ENCODE results near the gene RABGAP1L.
"Not testable (repeated sequence)": the region's sequence is repeated elsewhere in the genome, so short reads cannot be mapped to it uniquely, and the experiment has no call there.

The RABGAP1L gene

DNA sequence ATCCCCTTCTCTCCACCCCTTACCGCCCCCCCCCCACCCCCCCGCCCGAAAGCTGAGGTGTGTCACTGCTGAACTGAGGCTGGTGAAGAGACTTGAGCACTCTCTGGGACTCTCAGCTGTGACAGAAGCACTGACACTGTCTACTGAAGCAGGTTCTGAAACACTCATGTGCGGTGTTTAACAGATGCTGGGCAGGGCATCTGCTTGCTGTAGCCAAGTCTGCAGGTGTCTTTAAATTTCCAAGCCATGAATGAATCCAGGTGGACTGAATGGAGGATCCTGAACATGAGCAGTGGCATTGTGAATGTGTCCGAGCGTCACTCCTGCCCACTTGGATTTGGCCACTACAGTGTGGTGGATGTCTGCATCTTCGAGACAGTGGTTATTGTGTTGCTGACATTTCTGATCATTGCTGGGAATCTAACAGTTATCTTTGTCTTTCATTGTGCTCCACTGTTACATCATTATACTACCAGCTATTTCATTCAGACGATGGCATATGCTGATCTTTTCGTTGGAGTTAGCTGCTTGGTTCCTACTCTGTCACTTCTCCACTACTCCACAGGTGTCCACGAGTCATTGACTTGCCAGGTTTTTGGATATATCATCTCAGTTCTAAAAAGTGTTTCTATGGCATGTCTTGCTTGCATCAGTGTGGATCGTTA lies 288.7 kb downstream of the RABGAP1L start, which contains the start of gene GPR52:
Gene GPR52, plus strand, starts transcription at position 99 of the 665 bp plus-strand sequence. Its CDS starts 148 bp downstream, at position 247.
- no peak for DNase-seq (ENCODE audit: low read depth)

DNA sequence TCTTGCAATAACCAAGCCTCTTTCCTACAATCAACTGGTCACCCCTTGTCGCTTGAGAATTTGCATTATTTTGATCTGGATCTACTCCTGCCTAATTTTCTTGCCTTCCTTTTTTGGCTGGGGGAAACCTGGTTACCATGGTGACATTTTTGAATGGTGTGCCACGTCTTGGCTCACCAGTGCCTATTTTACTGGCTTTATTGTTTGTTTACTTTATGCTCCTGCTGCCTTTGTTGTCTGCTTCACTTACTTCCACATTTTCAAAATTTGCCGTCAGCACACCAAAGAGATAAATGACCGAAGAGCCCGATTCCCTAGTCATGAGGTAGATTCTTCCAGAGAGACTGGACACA lies 289.2 kb downstream of the RABGAP1L start:
- DNase-seq (ENCODE audit: low read depth), result no peak

DNA sequence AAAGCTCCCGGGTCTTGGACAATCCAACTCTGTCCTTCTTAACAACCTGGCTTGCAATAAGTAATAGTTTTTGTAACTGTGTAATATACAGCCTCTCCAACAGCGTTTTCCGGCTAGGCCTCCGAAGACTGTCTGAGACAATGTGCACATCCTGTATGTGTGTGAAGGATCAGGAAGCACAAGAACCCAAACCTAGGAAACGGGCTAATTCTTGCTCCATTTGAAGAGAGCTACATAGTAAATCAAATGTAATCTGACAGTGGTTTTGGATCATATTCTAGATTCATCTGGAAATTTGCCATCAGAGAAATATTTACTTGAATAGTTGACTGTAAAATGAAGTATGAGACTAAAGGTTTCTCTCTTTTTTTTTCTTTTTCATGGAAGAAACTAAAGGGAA lies 289.7 kb downstream of the RABGAP1L start:
- no peak for DNase-seq (ENCODE audit: low read depth)

DNA sequence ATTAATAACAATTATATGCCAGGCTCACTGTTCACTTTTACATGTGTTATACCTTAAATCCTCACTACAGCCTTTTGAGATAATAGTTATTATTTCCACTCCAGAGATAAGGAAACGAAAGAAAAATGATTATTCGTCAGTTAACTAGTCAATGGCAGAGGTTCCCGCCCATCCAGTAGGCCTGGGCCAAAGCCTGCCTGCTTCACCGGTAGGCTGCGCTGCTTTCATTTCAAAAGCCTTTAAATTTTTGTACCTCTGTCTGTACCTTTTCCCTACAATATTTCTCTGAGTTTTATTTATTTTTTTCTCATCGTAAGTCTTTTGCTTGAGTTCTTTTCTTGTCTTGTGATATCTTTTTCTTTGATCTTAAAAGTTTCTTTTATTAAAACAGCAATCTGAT lies 292.1 kb downstream of the RABGAP1L start:
- no peak for DNase-seq (ENCODE audit: low read depth)

DNA sequence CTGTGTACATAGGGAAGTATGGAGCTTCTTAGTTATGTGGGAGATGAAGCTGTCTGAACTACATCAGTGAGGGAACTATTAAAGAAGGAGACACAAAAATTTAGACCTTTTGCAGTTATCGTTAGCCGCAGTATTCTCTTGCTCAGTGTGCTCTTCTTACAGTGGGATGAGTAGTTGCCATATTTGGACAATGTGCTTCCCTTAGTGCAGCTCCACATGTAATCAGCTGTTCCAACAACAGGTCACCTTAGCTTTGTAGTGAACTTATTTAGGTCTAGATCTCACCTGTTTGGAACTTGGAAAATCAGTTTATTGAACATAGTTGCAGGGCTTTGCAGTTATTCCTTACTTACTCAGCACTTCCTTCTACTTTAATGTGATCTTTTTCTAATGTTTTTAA lies 306.5 kb downstream of the RABGAP1L start:
- no peak for DNase-seq (ENCODE audit: low read depth)

DNA sequence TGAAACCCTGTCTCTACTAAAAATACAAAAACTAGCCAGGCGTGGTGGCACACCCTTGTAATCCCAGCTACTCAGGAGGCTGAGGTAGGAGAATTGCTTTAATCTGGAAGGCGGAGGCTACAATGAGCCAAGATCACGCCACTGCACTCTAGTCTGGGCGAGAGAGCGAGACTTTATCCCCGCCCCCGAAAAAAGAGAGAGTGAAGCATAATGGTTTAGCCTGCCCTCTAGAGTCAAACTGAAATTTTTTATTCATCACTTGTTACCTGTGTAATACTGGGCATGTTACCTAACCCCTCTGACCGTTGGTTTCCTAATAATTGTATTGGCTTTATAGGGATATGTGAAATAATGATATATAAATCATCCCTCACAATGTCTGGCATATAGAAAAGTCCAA lies 307.3 kb downstream of the RABGAP1L start:
- DNase-seq (ENCODE audit: low read depth), result no peak

DNA sequence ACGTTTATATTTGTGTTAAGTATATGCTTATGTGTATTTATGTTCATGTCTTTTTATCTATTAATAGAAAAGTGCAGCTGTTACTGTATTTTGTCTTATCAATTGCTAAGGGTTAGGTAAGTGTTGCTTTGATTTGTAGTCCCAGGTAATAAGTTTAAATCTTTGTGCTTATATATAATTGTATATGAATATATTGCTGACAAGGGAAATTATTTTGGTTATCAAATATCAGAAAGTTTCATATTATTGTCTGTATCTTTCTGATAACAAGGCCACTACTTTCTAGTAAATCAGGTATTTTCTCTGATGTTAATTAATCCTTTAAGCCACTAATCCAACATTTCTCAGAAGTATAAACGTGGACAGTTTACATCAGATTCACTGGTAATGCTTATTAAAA lies 309.7 kb downstream of the RABGAP1L start:
- DNase-seq (ENCODE audit: low read depth), result no peak

DNA sequence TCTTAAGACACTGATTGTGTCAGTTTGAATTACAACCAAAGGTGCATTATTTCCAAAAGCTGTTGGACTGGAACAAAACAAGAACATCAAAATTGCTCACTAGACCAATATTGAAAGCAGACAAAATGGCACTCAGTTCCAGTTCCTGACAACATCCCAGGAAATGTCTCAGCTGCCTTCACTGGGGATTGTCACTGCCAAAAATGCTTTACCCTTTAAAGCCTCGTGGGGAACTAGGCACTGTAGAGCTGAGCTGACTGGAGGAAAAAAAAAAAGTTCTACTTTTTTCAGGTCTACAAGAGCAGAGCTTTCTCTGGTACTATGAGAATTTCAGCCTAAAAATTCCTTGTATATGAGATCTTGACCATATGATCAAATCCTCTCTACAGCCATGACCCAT lies 310.4 kb downstream of the RABGAP1L start:
- no peak for DNase-seq (ENCODE audit: low read depth)

DNA sequence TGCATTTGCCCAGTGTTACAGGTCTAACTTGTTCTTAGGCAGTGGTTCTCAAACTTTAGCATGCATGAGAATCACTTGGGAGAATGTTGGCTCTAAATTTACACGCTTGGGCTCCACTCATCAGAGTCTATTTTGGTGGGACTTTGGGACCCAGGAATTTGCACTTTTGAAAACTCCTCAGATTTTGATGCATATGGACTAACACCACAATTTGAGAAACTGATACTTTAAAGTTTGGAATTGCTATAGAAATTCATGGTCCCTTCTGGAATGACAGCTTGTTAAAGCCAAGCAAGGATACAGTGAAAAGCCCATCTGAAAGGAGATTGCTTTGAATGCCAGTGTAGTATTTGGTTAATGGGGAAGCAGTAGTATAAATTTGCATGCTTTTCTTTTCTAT lies 320.0 kb downstream of the RABGAP1L start:
- no peak for DNase-seq (ENCODE audit: low read depth)

DNA sequence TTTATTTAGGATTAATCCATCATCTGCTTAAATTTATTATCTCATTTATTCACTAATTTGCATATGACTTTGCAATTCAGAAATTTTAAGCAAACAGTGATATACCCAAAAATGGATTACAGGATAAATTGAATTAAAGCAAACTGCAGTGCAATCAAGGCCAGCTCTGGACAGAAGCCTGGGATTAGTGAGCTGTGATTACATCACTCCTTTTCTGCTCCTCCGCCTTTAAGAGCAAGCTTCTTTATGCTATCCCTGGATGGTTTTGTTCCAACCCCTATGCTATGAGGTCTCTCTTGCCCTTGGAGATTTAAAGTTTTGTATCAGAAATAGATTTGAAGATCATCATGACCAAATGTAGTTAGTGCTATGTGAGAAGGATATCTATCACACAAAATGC lies 321.0 kb downstream of the RABGAP1L start:
- DNase-seq (ENCODE audit: low read depth), result no peak

DNA sequence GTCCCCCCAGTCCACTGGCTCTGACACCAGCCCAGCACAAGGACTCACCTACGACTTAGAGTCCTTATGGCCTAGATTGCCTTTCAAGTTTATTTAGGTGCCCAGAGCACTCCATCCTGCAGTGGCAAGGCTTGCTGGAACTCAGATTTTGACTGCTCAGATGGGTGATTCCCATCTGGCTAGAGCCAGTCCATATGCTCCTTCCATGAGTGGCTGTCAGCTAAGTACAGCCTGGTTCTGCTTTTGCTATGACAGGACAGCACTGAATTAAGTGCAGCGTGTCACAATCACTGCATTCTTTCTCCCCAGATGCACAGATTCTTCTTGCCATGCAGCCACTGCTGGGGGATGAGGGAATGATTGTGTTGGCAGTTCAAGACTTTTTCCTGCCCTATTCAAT lies 332.3 kb downstream of the RABGAP1L start:
- no peak for DNase-seq (ENCODE audit: low read depth)

DNA sequence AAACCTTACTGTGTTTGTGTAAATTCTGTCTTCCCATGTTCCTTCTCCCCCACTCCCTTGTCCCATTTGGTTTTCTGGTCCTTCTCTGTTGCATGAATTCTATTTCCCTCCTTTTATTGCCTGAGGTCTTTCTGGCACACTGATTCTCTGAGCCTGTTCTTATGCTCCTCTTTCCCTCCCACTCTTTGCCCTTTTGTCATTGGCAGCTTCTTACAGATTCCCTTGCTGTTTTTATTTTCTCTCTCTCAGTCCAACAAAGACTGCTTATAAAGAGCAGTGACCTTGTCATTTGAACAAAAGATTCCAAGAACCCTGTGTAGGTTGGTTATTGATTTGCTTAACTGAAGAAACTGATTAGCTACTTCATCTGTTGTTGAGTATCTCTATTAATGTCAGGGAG lies 338.2 kb downstream of the RABGAP1L start:
- no peak for DNase-seq (ENCODE audit: low read depth)

DNA sequence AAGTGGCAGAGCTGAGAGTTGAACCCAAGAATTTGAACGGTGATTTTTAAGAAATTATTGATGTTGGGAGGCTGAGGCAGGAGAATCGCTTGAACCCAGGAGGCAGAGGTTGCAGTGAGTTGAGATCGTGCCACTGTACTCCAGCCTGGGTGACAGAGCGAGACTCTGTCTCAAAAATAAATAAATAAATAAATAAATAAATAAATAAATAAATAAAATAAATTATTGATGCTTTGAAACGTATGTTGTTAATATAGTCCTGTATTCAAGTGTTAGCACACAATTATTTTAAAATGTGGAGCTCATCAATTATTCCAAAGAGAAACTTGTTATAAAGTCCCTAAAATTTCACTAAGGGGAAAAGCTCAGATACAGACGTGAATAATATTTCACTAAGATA lies 357.4 kb downstream of the RABGAP1L start:
- DNase-seq (ENCODE audit: low read depth), result not testable (repeated sequence)

DNA sequence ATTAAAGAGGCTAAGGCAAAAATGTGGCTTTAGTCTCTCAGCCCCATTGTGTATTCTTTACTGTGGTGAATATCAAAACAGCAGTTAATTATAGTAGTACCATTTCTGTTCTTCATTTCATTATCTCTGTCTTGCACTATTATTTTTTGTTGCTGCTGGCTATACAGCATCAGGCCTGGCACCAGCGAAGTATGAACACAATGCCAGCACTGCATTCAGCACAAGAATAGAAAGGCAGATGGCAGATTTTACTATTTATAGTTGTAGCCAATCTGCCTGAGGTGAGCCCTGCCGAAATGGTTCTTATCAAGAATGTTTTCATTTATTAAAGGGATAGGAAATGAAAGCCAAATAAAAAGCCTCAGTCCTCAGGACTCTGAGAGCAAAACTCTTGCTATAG lies 360.5 kb downstream of the RABGAP1L start:
- DNase-seq (ENCODE audit: low read depth), result no peak

DNA sequence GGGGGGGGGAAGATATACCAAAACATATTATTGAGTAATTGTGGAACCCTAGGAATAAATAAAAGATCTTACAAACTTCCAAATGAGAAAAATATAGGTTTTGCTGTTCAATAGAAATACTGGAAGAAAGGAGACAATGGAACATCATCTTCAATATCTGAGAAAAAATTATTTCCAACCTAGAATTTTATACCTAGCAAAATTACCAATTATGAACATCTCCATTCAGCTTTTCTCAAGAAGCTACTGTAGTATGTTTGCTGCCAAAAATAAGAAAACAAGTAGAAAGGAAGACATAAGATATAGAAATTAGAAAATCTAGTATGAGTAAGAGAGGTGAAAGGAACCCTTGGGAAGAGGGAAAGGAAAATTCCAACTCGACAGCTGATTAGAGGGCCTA lies 372.4 kb downstream of the RABGAP1L start:
- no peak for DNase-seq (ENCODE audit: low read depth)

DNA sequence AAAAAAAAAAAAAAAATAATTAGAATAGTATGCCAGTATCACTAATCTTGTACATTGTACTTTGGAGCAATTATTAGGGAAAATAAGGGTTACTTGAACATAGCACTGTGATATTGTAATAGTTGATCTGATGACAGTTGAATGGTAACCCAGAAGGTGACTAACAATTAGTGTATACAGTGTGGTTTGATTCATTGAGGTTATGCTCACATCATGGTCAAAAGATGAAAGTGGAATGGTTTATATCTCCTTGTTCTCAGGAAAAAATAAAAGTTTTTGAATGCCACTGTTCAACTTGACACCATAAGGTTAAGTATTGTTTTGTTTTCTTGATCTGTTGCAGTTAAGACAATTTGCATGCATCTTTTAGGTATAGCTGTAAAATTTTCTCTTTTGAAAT lies 375.5 kb downstream of the RABGAP1L start:
- DNase-seq (ENCODE audit: low read depth), result no peak

DNA sequence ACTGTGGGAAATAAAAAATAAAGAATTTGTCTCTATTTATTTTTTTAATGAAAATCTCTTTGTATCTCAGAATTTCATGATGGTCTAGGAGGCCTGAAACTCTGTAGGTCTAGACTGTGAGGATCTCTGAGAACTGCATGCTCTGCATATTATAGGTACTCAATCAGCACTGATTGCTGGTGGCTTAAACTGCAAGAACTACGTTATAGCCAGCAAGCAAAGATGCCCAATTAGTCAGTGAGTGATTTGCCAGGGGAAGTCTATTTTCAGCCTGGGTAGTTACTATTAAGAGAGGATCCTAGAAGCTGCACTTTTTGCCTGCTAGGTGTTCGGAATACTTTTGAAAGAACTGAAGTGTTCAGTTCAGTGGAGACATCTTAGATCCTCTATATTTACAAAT lies 375.9 kb downstream of the RABGAP1L start:
- DNase-seq (ENCODE audit: low read depth), result no peak

DNA sequence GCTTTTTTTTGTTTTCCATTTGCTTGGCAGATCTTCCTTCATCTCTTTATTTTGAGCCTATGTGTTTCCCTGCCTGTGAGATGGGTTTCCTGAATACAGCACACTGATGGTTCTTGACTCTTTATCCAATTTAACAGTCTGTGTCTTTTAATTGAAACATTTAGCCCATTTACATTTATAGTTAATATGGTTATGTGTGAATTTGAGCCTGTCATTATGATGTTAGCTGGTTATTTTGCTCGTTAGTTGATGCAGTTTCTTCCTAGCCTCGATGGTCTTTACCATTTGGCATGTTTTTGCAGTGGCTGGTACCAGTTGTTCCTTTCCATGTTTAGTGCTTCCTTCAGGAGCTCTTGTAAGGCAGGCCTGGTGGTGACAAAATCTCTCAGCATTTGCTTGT lies 384.1 kb downstream of the RABGAP1L start:
- not testable (repeated sequence) for DNase-seq (ENCODE audit: low read depth)

DNA sequence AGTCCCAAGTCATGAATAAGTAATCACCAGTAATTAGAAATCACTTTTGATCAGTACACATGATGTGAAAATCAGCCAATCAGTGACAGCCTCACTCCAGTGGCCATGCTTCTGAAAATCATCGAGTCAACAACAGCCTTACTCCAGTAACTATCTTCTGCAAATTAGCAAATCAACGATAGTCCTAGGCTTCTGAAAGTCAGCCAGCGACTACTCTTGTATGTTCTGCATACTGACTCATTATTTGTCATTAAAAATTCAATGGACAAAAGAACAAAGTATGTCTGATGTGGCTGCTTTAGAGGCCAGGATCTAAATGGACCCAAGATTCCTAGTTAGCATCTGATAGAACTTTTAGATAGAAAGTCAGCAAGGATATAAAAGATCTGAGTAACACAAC lies 391.0 kb downstream of the RABGAP1L start:
- DNase-seq (ENCODE audit: low read depth), result no peak

DNA sequence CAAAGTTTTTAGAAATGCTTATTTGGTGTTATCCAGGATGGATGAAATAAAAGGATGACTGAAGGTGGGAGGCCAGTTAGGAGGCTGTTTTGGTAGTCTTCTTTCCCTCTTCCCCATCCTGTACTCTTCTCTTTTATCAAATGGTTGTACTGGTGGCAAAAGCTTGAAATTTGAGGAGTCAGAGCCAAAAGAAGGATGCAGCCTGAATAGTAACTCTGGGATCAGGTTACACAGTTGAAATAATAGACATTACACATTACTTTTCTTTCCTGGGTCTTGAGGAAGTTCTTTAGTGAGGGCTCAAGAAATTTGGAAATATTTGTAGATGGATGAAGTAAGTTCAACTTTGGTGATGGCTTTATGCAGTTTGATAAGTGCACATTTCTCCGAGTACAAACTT lies 397.1 kb downstream of the RABGAP1L start:
- DNase-seq (ENCODE audit: low read depth), result no peak

DNA sequence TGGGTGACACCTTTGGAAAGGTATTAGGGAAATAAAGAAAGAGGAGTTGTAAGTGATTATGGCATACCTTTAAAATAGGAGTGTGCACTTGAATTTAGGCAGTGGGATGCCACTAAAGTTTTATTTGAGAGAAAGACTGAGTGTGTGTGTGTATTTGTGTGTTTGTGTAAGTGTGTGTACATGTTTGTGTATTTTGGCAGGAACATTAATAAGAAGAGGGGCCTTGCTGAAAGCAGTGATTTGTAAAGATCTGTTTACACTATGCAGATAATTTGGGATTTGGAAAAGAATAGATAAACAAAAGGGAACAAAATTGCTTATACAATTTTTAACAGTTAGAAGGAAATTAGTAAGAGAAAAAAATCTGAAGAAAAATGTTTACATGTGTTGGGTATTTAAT lies 409.2 kb downstream of the RABGAP1L start:
- no peak for DNase-seq (ENCODE audit: low read depth)

DNA sequence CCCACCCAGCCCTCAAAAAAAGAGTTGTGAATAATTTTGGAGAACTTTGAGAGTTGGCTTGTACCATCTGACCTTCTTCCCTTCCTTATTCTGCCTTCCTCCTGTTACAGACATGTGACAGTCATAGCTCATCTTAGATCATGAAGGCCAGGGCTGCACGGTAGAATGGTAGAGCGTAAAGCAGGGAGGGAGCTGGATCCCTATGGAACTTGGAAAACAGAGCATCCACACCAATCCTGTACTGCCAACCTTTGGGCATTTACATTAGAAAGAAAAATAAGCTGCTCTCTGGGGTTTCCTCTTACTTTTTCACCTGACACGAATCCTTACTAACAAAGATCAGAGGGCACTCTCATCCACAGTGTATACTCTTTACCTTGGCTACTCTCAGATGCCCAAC lies 409.9 kb downstream of the RABGAP1L start:
- no peak for DNase-seq (ENCODE audit: low read depth)

DNA sequence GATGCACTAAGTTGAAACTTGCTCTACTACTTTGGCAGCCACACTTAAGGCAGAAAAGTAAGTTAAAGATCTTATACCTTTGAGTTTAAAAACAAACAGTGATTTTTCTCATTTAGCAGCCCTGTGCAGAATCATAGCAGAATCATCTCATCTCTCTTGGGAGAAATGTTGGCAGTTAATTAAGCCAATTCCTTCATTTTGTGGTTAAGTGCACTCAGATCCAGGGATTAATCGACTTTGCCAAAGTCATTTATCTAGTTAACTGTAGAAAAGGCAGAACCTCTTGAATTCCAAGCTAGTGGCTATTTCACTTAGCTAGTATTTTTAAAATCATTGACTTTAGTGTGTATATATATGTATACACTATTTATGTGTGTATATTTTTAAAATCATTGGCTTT lies 413.5 kb downstream of the RABGAP1L start:
- no peak for DNase-seq (ENCODE audit: low read depth)

DNA sequence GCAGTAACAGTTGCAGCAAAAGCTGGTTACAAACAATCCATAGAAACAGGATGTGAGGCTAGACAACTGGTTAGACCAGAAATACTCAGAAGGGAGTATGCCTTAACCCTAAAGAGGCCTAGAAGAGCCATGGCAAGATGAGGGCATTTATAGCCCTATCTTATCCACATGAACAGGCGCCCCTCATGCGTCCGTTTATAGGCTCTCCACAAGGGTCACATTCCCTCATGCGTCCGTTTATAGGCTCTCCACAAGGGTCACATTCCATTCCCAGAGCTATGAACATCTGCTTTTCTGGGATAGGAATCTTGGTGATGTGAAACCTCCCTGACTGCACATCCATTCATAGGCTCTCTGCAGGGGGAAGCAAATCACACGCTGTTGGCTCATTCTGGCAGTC lies 416.8 kb downstream of the RABGAP1L start:
- not testable (repeated sequence) for DNase-seq (ENCODE audit: low read depth)

DNA sequence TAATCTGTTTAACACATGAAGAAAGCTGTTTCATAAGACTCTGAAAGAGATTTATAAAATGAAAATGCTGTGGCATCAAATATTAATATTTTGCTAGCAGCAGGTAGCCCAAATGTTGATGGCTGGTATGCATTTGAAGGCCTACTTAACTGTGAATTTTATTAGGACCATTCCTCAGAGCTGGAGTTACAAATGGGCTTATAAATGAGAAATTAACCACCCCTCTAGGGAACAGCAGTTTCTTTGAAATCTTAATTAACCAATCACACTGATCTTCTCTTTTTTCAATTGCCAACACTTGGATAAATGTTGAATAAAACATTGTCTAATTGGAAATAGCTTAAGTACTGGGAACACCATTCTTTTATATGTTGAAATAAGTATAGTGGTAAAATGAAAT lies 418.4 kb downstream of the RABGAP1L start:
- DNase-seq (ENCODE audit: low read depth), result no peak

Data from activated gamma-delta T cell treated with anti-CD3 and anti-CD28 coated beads, Interleukin-2, amount 50 U/mL, for 16 hours (primary cell).